NCI-H2227 treated with DMSO at 0.1 percent for 48 hours (cell line): ENCODE data around the gene NME4.

ENCODE experiments used
- DNase-seq: peaks from one replicate; lab custom pipeline; 2025; lab: John Stamatoyannopoulos, UW

Gene NME4

DNA sequence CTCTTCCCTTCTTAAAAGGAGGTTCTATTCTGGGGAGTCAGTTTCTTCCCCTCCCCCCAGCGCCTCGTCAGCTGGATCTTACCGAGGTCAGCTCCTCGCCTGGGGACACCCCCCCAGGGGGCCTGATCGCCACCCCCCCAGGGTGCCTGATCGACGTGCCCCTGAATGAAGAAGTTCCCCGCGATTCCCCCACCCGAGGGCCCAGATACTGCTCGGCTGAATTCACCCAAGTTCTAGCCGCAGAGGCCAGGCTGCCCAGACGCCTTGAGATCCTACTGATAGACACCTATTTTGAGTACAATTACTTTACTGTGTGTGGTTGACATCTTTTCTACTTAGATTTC, 29.9 kb downstream of the NME4 start:
- DNase-seq: no peak

DNA sequence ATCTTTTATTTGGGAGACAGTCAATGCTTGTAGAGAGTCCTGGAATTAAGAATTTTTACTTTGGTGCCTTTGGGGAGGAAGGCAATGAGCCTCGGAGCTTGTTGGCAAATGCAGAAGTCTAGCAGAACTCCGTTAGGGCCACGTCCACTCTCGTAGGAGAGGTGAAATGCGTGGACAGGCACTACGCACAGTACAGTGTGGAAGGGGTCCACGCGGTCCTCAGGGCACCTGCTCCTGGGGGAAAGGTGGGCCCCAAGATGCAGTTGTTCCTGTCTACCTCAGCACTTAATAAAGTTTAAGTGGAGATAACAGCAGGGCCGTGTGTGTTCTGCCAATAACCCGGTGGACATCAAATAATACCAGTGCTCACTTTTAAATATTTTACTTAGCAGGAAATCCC, 30.3 kb downstream of the NME4 start:
- DNase-seq: no peak

DNA sequence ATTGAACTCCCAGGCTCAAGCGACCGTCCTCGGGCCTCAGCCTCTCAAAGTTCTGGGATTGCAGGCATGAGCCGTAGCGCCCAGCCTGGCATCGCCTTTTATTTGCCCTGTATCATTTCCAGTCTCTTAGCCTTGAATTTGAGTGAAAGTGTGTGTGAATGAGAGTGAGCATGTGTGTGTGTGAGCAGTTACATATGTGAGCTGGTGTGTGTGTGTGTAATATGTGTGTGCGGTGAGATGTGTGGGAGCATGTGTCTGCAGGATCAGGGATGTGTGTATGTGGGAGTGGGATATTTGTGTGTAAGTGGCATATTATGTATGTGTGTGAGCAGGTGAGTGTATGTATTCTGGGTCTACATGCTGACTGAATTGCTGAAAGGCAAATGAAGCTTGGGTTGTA, 33.9 kb downstream of the NME4 start:
- DNase-seq: no peak

DNA sequence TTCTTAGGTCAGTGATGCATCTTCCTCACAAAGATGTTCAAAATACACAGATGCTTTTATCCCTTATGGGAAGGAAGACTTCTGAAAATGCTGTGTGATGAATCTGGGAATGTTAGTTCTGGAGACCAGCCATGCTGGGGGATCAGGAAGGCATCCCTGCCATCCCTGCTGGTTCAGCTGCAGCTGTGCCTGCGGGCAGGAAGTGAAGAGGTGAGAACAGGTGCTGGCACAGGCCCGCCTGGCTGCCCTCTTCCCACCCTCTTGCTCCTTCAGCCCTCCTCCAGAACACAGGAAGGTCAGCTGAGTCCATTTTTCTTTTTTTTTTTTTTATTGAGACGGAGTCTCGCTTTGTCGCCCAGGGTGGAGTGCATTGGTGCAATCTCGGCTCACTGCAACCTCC, 43.6 kb downstream of the NME4 start:
- DNase-seq: no peak

DNA sequence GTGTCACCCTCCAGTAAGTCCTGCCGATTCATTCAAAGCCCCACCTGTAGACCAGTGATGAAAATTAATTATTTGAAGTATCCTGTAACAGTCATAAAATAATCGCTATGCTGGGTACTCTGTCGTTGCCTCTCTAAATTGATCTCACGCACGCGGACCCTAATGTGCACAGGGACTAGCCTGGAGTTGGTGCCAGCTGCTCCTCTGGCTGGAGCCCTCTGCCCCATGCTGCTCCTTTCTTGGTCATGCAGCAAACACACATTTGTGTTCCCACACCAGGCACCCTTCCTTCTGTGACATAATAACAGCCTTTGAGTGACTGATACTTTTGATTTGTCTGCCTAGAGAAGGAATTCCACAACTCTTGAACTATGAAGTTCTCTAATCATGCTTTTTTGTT, 44.4 kb downstream of the NME4 start:
- no peak for DNase-seq

DNA sequence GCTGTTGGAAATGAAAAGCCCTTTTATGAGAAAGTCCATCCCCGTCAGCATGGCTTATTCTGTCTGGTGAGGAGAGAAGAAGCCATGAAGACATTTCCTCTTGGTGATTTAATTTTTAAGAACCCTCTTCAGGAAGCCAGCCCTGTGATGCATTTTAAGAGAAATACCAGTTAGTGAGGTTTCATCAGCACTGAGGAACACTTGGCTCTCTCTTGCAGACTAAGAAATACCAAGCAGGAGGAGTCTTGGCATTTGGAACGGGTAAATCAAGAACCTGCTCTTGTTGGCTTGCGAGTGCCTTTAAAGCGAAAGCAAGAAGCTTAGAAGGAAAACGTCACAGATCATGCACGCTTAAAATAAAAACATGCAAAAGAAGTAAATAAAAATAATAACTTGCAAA, 46.0 kb downstream of the NME4 start:
- no peak for DNase-seq

DNA sequence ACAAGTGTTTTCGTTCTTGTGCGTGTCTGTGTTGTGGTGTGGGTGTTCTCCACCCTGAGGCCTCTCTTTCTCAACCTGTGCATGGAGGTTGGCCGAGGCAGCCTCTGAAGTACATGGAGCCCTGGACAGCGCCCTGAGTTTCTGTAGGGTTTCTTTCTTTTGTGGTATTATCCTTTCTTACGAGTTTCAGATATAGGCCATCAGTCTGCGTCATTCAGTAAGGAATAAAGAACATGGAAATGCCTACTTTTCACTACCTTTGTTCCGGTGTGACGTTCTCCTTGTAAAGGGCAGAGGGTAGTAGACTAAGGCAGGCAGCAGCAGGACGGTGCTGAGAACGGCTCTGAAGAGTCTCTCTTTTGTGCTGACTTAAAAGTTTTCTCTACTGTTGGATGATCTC, 47.0 kb downstream of the NME4 start:
- DNase-seq: no peak

DNA sequence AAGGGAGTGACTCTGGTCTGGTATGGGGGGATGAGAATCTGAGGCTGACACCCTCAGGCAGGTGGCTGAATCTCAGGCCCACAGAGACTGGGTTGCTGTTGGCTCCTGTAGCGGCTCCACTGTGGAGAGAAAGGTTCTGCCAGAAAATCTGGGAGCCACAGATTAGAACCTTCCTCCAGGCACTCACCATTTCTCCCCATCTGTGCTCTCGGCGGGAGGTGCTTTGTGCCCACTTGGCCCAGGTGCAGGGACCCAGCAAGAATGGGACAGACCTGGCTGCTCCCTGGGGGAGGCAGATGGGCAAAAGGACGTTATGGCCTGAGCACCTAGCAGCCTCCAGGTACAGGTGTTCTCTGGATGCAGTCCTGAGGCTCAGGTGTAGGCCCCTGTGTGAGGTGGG, 48.6 kb downstream of the NME4 start:
- no peak for DNase-seq
